ENCODE measurements around the gene SLC66A1. TPM values are rescaled to one million over a fixed set of nuclear protein-coding genes. Genes with fewer than 3 reads are reported as not detected.

SLC66A1 gene
- total RNA-seq, 1 donor from 2014 or later: 4.8 TPM

DNA sequence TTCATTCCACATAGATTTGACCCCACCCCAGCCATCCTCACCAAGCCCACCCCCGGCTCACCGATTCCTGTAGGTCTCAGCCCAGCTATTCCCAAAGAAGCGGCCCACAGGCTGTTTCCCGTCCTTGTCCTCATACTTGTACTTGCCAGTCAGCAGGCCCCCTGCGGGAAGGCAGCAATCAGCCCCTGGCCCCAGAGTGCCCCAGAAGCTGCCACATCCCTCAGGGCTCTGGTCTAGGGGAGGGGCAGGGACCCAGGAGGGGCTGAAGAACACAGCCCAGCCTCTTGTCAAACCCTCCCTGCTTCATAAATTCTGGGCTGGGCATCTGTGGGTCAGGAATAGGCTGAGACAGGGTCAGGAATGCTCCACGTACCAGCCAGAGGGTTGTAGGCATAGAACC is 5.2 kb upstream of the SLC66A1 start:
- Histone ChIP-seq H3K79me2 (ENCODE audit: low read depth) (peaks cover 28% of the 10 kb centered on the region), H3K9ac (no peak overlapping the region), H3K27me3 (no peaks in the 10 kb centered on the region), H4K20me1 (ENCODE audit: low read depth) (peaks cover 29% of the 10 kb centered on the region), H3K4me1 (peaks cover 7% of the 10 kb centered on the region), H3K9me3 (ENCODE audit: low read depth) (no peaks in the 10 kb centered on the region), H2AFZ (replicated peaks) (no peak overlapping the region), H3F3A (ENCODE audit: low read depth) (no peaks in the 10 kb centered on the region), H3K4me2 (no peak overlapping the region), H3K36me3 (no peaks in the 10 kb centered on the region), H3K27ac (no peak overlapping the region), H3K4me3 (no peak overlapping the region)
- H3K36me3 Mint-ChIP-seq: peaks cover 35% of the 10 kb centered on the region
- DNase-seq (ENCODE audit: low spot score): no peak
- H3K4me1 Mint-ChIP-seq: peaks cover 22% of the 10 kb centered on the region
- no peak overlapping the region for H3K4me3 Mint-ChIP-seq
- H3K9me3 Mint-ChIP-seq: no peaks in the 10 kb centered on the region
- no peak overlapping the region for H3K27ac Mint-ChIP-seq
- H3K27me3 Mint-ChIP-seq (ENCODE audit: insufficient read depth, low read depth): peaks cover 3% of the 10 kb centered on the region
- TF ChIP-seq, protein P1, sequence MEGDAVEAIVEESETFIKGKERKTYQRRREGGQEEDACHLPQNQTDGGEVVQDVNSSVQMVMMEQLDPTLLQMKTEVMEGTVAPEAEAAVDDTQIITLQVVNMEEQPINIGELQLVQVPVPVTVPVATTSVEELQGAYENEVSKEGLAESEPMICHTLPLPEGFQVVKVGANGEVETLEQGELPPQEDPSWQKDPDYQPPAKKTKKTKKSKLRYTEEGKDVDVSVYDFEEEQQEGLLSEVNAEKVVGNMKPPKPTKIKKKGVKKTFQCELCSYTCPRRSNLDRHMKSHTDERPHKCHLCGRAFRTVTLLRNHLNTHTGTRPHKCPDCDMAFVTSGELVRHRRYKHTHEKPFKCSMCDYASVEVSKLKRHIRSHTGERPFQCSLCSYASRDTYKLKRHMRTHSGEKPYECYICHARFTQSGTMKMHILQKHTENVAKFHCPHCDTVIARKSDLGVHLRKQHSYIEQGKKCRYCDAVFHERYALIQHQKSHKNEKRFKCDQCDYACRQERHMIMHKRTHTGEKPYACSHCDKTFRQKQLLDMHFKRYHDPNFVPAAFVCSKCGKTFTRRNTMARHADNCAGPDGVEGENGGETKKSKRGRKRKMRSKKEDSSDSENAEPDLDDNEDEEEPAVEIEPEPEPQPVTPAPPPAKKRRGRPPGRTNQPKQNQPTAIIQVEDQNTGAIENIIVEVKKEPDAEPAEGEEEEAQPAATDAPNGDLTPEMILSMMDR (IDR thresholded peaks at IDR 0.05): no peak
- TF ChIP-seq EZH2phosphoT487 (IDR thresholded peaks at IDR 0.05) (no peak), EZH2 (IDR thresholded peaks at IDR 0.05) (no peak)

DNA sequence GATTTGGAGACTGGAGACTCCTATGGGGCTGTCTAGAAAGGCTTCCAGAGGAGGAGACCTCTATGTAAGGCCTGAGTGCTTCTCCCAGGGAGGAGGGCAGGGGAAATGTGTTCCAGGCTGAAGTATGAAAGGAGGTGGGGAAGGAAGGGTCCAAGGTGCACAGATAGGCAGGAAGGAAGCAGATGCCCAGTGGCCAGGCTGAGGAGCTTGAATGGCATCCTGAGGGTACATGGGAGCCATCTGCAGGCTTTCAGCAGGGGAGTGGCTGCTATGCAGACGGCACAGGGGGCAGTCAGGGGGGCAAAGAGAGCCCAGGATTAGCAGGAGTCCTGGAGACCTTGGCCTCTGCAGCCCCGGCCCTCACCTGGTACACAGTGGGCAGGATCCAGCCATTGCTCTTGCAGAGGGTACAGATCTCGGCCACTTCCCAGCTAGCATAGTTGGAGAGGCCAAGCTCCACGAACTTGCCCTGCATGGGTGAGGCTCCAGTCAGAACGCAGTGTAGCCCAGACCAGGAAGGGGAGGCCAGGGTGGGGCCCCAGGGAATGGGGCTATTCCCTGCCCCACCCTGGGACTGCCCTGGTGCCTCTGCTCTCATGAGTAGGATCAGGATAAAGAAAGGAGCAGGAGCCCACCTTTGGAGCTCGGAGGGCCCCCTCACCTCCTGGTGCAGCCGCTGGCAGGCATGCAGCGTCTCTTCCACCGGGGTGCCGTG is 4.2 kb upstream of the SLC66A1 start:
- H3K36me3 Mint-ChIP-seq: peaks cover 30% of the 10 kb centered on the region
- H3K9ac ChIP-seq: no peak overlapping the region
- no peak overlapping the region for H3K27ac Mint-ChIP-seq
- H3K36me3 ChIP-seq: no peaks in the 10 kb centered on the region
- TF ChIP-seq, protein P1 (IDR thresholded peaks at IDR 0.05): no peak
- no peak for TF ChIP-seq EZH2 (IDR thresholded peaks at IDR 0.05)
- TF ChIP-seq EZH2phosphoT487 (IDR thresholded peaks at IDR 0.05): no peak
- no peak overlapping the region for H2AFZ ChIP-seq (replicated peaks)
- no peak overlapping the region for H3K27ac ChIP-seq
- H3K4me1 ChIP-seq: peaks cover 7% of the 10 kb centered on the region
- H3K4me1 Mint-ChIP-seq: peaks cover 23% of the 10 kb centered on the region
- H3K4me3 Mint-ChIP-seq: no peak overlapping the region
- H3K27me3 Mint-ChIP-seq (ENCODE audit: insufficient read depth, low read depth): peaks cover 5% of the 10 kb centered on the region
- no peaks in the 10 kb centered on the region for H3K9me3 Mint-ChIP-seq
- H3K4me3 ChIP-seq: no peak overlapping the region
- peaks cover 32% of the 10 kb centered on the region for H3K79me2 ChIP-seq (ENCODE audit: low read depth)
- no peaks in the 10 kb centered on the region for H3K9me3 ChIP-seq (ENCODE audit: low read depth)
- no peak overlapping the region for H3K4me2 ChIP-seq
- H4K20me1 ChIP-seq (ENCODE audit: low read depth): peaks cover 29% of the 10 kb centered on the region
- no peak for DNase-seq (ENCODE audit: low spot score)
- H3F3A ChIP-seq (ENCODE audit: low read depth): no peaks in the 10 kb centered on the region
- no peaks in the 10 kb centered on the region for H3K27me3 ChIP-seq

DNA sequence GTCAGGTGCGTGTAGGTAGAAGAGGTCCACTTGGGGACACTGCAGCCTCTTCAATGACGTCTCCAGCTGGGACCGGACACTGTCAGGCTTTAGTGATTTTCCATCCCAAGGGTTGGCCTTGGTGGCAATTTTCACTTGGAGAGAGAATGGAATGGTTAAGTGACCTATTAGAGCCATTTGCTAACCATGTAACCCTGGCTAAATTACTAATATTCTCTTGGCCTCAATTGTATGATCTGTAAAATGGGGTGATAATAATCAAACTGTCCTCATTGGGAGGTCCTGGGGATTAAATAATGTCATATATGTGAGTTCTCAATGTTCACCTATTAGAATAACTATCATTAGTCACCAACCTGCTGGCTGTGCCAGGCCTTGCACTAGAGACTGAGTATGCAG is 3.6 kb upstream of the SLC66A1 start:
- Histone ChIP-seq H3K79me2 (ENCODE audit: low read depth) (peaks cover 38% of the 10 kb centered on the region), H3K4me2 (no peak overlapping the region), H3K9ac (no peak overlapping the region), H3K4me1 (peaks cover 7% of the 10 kb centered on the region), H2AFZ (replicated peaks) (no peak overlapping the region), H4K20me1 (ENCODE audit: low read depth) (peaks cover 29% of the 10 kb centered on the region), H3K4me3 (no peak overlapping the region), H3K27ac (no peak overlapping the region), H3K27me3 (no peaks in the 10 kb centered on the region), H3K9me3 (ENCODE audit: low read depth) (no peaks in the 10 kb centered on the region), H3F3A (ENCODE audit: low read depth) (no peaks in the 10 kb centered on the region), H3K36me3 (no peaks in the 10 kb centered on the region)
- Mint-ChIP-seq H3K9me3 (no peaks in the 10 kb centered on the region), H3K4me1 (peaks cover 28% of the 10 kb centered on the region), H3K36me3 (peaks cover 26% of the 10 kb centered on the region), H3K4me3 (peak overlapping the region; percentile 54), H3K27me3 (ENCODE audit: insufficient read depth, low read depth) (peaks cover 5% of the 10 kb centered on the region), H3K27ac (no peak overlapping the region)
- DNase-seq (ENCODE audit: low spot score): no peak
- no peak for TF ChIP-seq EZH2phosphoT487 (IDR thresholded peaks at IDR 0.05)
- TF ChIP-seq, protein P1 (IDR thresholded peaks at IDR 0.05): no peak
- no peak for TF ChIP-seq EZH2 (IDR thresholded peaks at IDR 0.05)
